ENCODE measurements around the gene XIST. TPM values are rescaled to one million over a fixed set of nuclear protein-coding genes. Genes with fewer than 3 reads are reported as not detected.

The XIST gene
- total RNA-seq, 4 donors from 2014 or later, result 0.55 to 273 (median 67.4) TPM

DNA sequence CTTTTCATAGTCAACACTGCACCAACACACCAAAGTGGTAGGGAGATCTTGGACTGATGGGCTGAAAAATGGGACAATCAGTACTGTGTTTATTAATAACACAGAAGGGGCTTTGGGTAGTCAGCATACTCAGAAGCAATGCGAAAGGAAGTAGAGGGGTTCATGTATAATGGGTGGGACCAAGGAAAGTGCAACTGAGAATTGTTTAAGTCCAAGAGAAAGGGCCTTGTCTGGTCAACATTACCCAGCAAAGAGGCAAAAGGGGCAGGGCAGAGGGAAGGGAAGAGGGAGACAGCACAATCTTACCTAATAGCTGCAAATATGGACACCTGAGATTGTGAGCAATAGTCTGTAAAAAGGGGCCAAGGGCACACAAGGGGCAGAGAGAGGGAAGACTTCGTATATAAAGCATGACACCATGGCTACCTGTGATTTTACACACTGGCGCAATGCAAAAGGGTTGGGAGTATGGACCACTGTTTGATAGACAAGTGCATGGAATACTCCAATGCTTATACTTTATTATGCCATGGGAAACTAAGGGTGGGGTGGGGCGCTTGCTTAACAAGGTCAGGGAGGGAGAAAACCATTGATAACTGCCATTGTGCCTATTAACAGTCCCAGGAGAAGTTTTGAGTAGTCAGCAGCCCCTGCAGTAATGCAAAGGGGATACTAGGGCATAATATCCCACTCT is 9.8 kb downstream of the XIST start:
- TF ChIP-seq POLR2A (IDR thresholded peaks at IDR 0.05), result no peak
- TF ChIP-seq, protein P1, sequence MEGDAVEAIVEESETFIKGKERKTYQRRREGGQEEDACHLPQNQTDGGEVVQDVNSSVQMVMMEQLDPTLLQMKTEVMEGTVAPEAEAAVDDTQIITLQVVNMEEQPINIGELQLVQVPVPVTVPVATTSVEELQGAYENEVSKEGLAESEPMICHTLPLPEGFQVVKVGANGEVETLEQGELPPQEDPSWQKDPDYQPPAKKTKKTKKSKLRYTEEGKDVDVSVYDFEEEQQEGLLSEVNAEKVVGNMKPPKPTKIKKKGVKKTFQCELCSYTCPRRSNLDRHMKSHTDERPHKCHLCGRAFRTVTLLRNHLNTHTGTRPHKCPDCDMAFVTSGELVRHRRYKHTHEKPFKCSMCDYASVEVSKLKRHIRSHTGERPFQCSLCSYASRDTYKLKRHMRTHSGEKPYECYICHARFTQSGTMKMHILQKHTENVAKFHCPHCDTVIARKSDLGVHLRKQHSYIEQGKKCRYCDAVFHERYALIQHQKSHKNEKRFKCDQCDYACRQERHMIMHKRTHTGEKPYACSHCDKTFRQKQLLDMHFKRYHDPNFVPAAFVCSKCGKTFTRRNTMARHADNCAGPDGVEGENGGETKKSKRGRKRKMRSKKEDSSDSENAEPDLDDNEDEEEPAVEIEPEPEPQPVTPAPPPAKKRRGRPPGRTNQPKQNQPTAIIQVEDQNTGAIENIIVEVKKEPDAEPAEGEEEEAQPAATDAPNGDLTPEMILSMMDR (IDR thresholded peaks at IDR 0.05), result no peak
- no peak for DNase-seq (ENCODE audit: low spot score in 2 of 2)
- H3K4me3 ChIP-seq (ENCODE audit: low read depth, poor library complexity, severe bottlenecking), result no peak overlapping the region
- intact Hi-C loops (cut with DNase I; ENCODE audit: low total_unique reads), result no loop called here
- 86 to 87% methylated on average over 4 of the region's 4 CpGs for WGBS, 2 donors

DNA sequence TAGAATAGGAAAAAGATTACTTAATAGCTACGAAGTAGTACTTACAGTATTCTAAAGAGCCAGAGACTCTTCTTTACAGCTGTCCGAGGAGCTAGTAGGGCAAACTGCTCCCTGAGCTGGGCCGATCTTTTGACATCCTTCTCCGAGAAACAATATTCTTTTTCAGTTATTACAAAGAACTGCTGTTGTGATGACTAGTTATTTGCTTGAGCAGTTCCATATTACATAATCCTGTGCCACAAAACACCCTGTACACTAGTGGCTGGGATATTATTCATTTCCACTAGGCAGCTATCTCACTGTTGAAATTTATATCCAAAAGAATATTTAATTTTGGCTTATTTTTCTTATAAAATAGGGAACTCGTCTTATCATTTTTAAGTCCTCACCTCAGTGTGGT is 11.2 kb downstream of the XIST start:
- intact Hi-C loops (cut with DNase I; ENCODE audit: low total_unique reads), result no loop called here
- H3K4me3 ChIP-seq (ENCODE audit: low read depth, poor library complexity, severe bottlenecking), result no peak overlapping the region

DNA sequence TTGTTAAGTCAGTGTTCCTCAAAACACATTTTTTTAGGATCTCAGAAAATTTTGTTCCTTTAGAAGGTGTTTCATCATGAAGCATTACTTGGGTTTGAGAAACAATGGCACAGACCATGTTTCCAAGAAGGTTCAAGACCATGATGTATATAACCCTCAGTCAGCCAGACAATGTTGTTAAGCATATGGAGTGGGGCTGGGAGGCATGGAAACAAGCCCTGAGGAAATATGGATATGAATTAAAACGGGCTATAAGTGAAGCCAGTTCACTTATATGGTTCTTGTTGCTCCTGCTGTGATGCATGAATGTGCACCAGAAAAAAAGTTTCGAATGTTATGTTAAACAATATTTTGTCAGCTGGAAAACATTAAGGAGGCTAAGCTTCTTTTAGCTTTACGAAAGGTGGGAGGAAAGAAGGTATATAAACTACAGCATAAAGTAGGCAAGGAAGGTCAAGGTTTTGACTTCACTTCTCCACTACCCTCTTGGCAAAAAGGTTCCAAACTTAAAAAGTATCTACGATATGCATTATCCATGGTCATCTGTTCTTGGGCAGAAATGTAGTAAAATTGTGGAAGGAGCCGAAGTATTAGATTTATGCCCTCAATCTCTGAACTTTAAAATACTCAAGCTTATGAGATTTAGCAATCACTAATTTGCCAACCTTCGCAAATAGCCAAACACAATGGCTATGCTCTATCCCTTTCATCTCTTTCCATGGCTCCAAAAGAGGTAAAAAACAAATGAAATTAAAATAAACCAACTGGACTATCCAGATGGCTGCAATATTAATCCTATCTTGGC is 12.2 kb downstream of the XIST start:
- DNase-seq (ENCODE audit: low spot score in 2 of 2), result no peak
- TF ChIP-seq POLR2A (IDR thresholded peaks at IDR 0.05), result no peak
- TF ChIP-seq, protein P1 (IDR thresholded peaks at IDR 0.05), result no peak
- intact Hi-C loops (cut with DNase I; ENCODE audit: low total_unique reads), result no loop called here
- 58 to 59% methylated on average over 6 of the region's 6 CpGs for WGBS, 2 donors
- no peak overlapping the region for H3K4me3 ChIP-seq (ENCODE audit: low read depth, poor library complexity, severe bottlenecking)

More for the DNA sequence above, 11.2 kb downstream of the XIST start:
- WGBS, 2 donors, result 79 to 84% methylated on average over 5 of the region's 5 CpGs
- TF ChIP-seq, protein P1 (IDR thresholded peaks at IDR 0.05), result no peak
- no peak for TF ChIP-seq POLR2A (IDR thresholded peaks at IDR 0.05)
- no peak for DNase-seq (ENCODE audit: low spot score in 2 of 2)

DNA sequence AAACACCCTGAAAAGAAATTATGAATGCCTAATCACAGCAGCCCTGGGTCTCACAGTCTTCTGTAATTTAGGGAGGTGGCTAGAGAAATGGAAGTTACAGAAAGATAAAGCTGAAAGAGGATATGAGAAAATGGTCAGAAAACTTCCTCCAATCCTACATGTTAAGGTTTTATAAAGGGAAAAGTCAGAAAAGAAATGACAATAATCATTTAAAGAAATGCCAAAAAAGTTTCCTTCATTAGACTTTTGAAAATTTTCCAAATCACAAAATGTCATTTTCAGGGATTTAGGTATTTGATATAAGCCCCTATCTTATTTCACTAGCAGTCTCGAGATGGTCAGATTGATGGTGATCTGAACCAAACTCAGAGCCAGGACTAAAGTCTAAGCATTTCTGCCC is 13.4 kb downstream of the XIST start:
- TF ChIP-seq, protein P1 (IDR thresholded peaks at IDR 0.05), result no peak
- no peak for TF ChIP-seq POLR2A (IDR thresholded peaks at IDR 0.05)
- DNase-seq (ENCODE audit: low spot score in 2 of 2), result no peak
- intact Hi-C loops (cut with DNase I; ENCODE audit: low total_unique reads), result no loop called here
- WGBS, 2 donors, result 63 to 65% methylated on average over 1 of the region's 1 CpG
- no peak overlapping the region for H3K4me3 ChIP-seq (ENCODE audit: low read depth, poor library complexity, severe bottlenecking)

DNA sequence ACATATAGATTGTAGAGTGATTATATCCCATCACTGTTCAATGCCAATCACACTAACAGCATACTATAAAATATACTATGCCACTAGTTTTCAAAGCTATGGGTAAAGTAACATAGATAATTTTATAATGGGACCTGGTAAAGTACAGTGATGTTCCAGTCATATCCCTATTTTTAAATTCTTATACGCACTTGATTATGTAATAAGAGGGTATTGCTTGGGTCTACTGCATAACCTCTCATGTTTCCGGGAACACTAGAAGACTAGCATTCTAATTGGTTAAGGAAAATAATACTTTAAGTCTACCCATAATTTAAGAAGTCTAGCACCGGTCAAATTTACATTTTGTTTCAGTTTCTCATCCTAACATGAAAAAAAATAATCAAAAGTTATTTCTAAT is 14.4 kb downstream of the XIST start:
- TF ChIP-seq, protein P1 (IDR thresholded peaks at IDR 0.05), result no peak
- TF ChIP-seq POLR2A (IDR thresholded peaks at IDR 0.05), result no peak
- no peak overlapping the region for H3K4me3 ChIP-seq (ENCODE audit: low read depth, poor library complexity, severe bottlenecking)
- 92 to 97% methylated on average over 3 of the region's 3 CpGs for WGBS, 2 donors
- DNase-seq (ENCODE audit: low spot score in 2 of 2), result no peak
- intact Hi-C loops (cut with DNase I; ENCODE audit: low total_unique reads), result no loop called here

All from lower leg skin (tissue), 4 donors.